Glutamatergic neuron (in vitro differentiated cells): ENCODE measurements around the gene TRIM75. TPM values are rescaled to one million over a fixed set of nuclear protein-coding genes. Genes with fewer than 3 reads are reported as not detected.
"Not testable (repeated sequence)": the region's sequence is repeated elsewhere in the genome, so short reads cannot be mapped to it uniquely, and the experiment has no call there.

Source experiments
- DNase-seq: peaks from one replicate; pipeline ENCODE4 v3.0.0; 2022
- H3K27ac Mint-ChIP-seq: one replicate; pipeline ENCODE4 v1.8.0; 2020; ENCODE audit warnings: mild to moderate bottlenecking, mixed read lengths, inconsistent platforms; ENCODE audit not compliant: unreplicated experiment
- H3K27me3 Mint-ChIP-seq: one replicate; pipeline ENCODE4 v1.8.0; 2020; ENCODE audit warnings: mild to moderate bottlenecking, moderate library complexity, mixed read lengths, inconsistent platforms; ENCODE audit not compliant: unreplicated experiment
- H3K36me3 Mint-ChIP-seq: one replicate; pipeline ENCODE4 v1.8.0; 2020; ENCODE audit warnings: mild to moderate bottlenecking, mixed read lengths, inconsistent platforms; ENCODE audit not compliant: unreplicated experiment
- H3K4me1 Mint-ChIP-seq: one replicate; pipeline ENCODE4 v1.8.0; 2020; ENCODE audit warnings: mild to moderate bottlenecking, low read depth, mixed read lengths, inconsistent platforms; ENCODE audit not compliant: unreplicated experiment
- H3K4me3 Mint-ChIP-seq: one replicate; pipeline ENCODE4 v1.8.0; 2020; ENCODE audit warnings: mild to moderate bottlenecking, mixed read lengths, inconsistent platforms; ENCODE audit not compliant: unreplicated experiment
- H3K9me3 Mint-ChIP-seq: one replicate; pipeline ENCODE4 v1.8.0; 2020; ENCODE audit warnings: mild to moderate bottlenecking, moderate library complexity, mixed read lengths, inconsistent platforms; ENCODE audit not compliant: unreplicated experiment
- CTCF ChIP-seq: fragments of 200-600 bp; sonication (generic); IDR thresholded peaks from one replicate; pipeline ENCODE4 v1.5.0; 2021; ENCODE audit not compliant: partially characterized antibody, unreplicated experiment
- total RNA-seq: library from RNA; stranded (reverse); fragmentation: NEBNext Ultra II Directional; extraction: Animal tissue kit (Norgen Biotek cat#: 25700); gene quantifications from one replicate; pipeline ENCODE4 v1.2.1, GENCODE V29; 2021; ENCODE audit not compliant: unreplicated experiment

TRIM75 gene
- total RNA-seq, 1 donor from 2014 or later = 0.29 TPM

DNA sequence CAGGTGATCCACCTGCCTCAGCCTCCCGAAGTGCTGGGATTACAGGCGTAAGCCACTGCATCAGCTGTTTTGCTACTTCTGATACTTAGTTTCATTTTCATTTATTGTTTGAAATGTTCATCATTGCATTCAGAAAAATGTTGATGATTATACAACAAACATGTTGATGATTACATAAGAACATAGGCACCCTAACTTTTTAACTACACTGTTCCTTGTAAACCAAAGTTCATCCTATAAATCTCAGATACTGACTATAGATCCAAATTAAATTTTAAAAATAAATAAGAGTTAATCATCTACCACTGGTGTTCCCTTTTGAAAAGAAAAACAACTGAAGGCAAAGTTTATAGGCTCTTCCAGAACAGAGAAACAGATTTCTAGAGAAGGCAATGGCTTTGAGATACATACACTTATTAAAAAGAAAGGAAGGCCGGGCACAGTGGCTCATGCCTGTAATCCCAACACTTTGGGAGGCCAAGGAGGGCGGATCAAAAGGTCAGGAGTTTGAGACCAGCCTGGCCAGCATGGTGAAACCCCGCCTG lies 23.4 kb downstream of the TRIM75 start:
- no peaks in the 10 kb centered on the region for H3K9me3 Mint-ChIP-seq
- H3K27ac Mint-ChIP-seq = no peak overlapping the region
- H3K27me3 Mint-ChIP-seq = peaks cover 4% of the 10 kb centered on the region
- no peaks in the 10 kb centered on the region for H3K36me3 Mint-ChIP-seq
- no peak for DNase-seq
- no peak for TF ChIP-seq CTCF
- no peak overlapping the region for H3K4me3 Mint-ChIP-seq
- no peaks in the 10 kb centered on the region for H3K4me1 Mint-ChIP-seq

DNA sequence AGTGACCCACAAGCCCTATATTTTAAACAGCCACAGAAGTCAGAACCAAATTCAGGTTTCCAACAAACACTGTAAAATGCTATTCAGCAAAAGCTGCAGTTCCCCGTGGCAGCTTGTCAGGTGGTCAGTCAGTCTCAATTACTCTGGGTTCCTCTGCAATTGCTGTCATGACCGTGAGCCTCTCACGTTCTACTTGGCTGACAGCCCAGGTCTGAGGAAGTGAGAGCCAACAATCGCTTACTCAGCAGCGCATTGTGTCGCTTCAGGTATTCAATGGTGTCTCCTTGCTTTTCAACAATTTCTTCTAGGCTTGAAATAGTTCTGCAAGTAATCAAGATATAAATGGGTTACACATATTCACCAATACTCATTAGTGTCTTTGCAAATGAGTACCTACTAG lies 25.8 kb downstream of the TRIM75 start:
- Mint-ChIP-seq H3K27ac (no peak overlapping the region), H3K9me3 (no peaks in the 10 kb centered on the region), H3K4me1 (no peaks in the 10 kb centered on the region), H3K27me3 (no peaks in the 10 kb centered on the region), H3K4me3 (no peak overlapping the region), H3K36me3 (no peaks in the 10 kb centered on the region)
- no peak for TF ChIP-seq CTCF
- DNase-seq = no peak

GRCh38 chr4:165084787-165085186 lies 31.1 kb downstream of the TRIM75 start:
- H3K36me3 Mint-ChIP-seq, H3K9me3 Mint-ChIP-seq, H3K4me3 Mint-ChIP-seq, H3K27me3 Mint-ChIP-seq, H3K27ac Mint-ChIP-seq, H3K4me1 Mint-ChIP-seq, DNase-seq: not testable (repeated sequence)

- H3K4me3 Mint-ChIP-seq = no peak overlapping the region
These were observed 32.3 kb downstream of the TRIM75 start for GRCh38 chr4:165085946-165086345.

GRCh38 chr4:165088366-165088765 lies 34.7 kb downstream of the TRIM75 start:
- H3K4me1 Mint-ChIP-seq = no peaks in the 10 kb centered on the region
- H3K4me3 Mint-ChIP-seq = no peak overlapping the region
- no peak overlapping the region for H3K27ac Mint-ChIP-seq
- DNase-seq = no peak
- H3K27me3 Mint-ChIP-seq = no peaks in the 10 kb centered on the region
- no peak for TF ChIP-seq CTCF
- no peaks in the 10 kb centered on the region for H3K36me3 Mint-ChIP-seq
- H3K9me3 Mint-ChIP-seq = peaks cover 2% of the 10 kb centered on the region

More at GRCh38 chr4:165085946-165086345, 32.3 kb downstream of the TRIM75 start:
- Mint-ChIP-seq H3K36me3 (no peaks in the 10 kb centered on the region), H3K27ac (no peak overlapping the region), H3K9me3 (peaks cover 2% of the 10 kb centered on the region), H3K27me3 (no peaks in the 10 kb centered on the region), H3K4me1 (no peaks in the 10 kb centered on the region)
- no peak for TF ChIP-seq CTCF
- no peak for DNase-seq

DNA sequence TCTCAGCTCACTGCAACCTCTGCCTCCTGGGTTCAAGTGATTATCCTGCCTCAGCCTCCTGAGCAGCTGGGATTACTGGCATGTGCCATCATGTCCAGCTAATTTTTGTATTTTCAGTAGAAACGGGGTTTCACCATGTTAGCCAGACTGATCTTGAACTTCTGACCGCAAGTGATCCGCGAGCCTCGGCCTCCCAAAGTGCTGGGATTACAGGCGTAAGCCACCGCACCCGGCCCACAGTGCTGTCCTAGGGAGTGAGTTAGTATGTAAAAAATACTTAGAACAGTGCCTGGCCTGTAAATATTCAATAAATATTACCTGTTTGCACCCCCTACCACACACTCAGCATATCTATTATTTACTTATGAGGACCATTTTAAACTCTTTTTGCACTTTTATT lies 38.5 kb downstream of the TRIM75 start:
- not testable (repeated sequence) for H3K27ac Mint-ChIP-seq, H3K36me3 Mint-ChIP-seq, H3K4me1 Mint-ChIP-seq, H3K27me3 Mint-ChIP-seq, DNase-seq, H3K9me3 Mint-ChIP-seq, H3K4me3 Mint-ChIP-seq
